GM10266 (cell line): ENCODE measurements around the gene C2CD3.

ENCODE experiments used
- DNase-seq: peaks from one replicate; pipeline ENCODE4 v3.0.0; 2012; ENCODE audit errors: extremely low spot score
- TF ChIP-seq, protein P1 (sequence below): IDR thresholded peaks from 2 replicates; pipeline ENCODE4 v1.5.1; 2012; ENCODE audit warnings: mild to moderate bottlenecking, low read depth; ENCODE audit not compliant: control insufficient read depth, insufficient read depth; ENCODE audit errors: missing control alignments

The C2CD3 gene

DNA sequence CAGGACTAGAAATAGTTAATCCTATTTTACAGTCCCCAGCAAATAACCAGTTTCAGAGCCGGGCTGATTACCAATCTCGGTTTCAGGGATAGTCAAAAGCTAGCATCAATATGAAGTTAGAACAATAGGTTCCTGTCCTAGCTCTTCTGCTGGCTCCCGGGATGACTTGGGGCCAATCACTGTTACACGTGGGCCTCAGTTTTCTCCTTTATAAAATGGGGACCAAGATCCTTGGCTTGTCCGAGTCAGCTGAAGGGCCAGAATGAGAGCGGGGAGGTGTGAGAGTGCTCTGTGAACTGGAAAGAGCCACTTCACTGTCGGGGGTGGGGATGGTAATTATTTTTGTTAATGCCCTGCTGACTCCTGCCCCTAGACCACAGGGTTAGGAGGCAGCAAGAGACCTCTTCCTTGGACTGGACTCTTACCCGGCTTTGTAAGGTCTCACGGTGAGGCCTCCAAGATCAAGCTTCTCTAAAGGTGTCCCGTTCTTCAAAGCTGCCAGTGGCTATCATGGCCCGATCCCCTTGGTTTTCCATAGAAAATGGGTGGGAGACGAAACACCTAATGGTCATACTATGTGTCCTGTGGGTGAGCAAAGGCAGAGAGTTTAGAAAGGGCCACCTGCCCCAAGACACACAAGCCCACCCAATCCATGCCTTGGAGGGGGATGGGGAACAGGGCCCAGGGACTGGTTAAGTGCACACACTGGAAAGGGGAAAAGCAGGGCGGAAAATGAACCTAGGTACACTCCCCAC lies 189.6 kb downstream of the C2CD3 start:
- DNase-seq: no peak

DNA sequence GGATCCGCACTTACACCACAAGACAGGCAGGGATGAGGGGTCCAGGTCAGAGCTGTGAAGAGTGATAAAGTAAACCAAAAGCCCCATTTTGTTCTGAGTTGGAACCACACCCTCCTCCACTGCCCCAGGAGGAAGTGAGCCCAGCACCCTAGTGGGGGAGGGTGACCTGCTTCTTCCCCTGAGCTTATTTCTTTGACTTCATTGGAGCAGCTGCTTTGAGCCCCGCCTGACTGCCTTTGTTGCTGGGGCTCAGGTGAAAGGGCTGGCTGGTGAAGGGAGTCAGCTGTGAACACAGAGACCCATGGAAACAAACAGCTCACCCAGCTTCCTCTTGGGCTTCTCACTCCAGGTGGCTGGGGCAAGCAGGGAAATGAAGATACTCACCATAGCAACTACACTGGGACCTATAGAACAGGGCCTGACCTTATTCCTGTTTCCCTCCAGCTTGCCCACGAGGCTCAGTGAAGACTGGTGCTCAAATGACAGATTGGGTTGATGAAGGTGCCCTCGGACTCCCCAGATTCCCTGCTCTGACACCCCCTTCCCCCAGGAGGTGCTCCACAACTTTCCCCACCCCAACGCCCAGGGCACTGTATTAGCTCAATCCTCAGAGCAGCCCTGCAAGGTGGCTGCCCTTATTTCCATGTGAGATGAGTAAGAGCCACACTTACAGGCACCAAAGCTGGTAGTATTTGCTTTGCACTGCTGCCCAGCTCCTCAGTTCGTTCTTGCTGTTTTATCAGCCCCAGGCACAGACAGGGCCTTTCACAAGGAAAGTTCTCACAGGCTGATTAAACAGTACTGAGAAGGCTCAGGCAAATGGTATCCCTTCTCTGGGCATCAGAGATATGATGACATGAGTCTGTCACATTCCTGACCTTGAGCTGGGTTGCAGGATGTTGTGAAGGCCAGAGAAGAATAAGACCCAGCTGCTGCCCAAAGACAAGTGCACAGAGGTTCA lies 190.5 kb downstream of the C2CD3 start:
- DNase-seq: peak; percentile 85
- TF ChIP-seq, protein P1, sequence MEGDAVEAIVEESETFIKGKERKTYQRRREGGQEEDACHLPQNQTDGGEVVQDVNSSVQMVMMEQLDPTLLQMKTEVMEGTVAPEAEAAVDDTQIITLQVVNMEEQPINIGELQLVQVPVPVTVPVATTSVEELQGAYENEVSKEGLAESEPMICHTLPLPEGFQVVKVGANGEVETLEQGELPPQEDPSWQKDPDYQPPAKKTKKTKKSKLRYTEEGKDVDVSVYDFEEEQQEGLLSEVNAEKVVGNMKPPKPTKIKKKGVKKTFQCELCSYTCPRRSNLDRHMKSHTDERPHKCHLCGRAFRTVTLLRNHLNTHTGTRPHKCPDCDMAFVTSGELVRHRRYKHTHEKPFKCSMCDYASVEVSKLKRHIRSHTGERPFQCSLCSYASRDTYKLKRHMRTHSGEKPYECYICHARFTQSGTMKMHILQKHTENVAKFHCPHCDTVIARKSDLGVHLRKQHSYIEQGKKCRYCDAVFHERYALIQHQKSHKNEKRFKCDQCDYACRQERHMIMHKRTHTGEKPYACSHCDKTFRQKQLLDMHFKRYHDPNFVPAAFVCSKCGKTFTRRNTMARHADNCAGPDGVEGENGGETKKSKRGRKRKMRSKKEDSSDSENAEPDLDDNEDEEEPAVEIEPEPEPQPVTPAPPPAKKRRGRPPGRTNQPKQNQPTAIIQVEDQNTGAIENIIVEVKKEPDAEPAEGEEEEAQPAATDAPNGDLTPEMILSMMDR: no peak

More for the DNA sequence above, 189.6 kb downstream of the C2CD3 start:
- TF ChIP-seq, protein P1: no peak

DNA sequence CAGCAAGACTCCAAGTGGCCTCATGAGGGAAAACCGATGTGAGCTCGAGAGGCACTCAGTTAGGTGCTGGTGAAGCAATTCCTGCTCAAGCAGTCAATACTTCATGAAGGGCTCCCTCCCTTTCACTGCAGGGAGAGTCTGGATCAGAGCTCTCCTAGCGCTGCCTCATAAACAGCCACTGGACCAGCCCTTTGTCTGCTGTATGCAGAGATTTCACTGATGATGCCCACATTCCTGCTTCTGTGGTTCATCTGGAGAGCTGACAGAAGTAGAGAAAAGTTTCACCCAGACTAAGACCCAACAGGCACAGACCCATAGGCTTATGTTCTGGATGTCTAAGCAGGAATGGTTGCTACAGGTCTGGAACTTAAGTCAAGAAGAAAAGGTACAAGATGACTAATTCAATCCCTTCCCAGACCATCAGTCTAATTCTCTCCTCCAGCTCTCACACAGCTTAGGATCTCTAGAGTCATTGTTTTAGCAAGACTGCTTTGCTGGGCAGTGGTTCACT lies 192.2 kb downstream of the C2CD3 start:
- TF ChIP-seq, protein P1: no peak
- no peak for DNase-seq

DNA sequence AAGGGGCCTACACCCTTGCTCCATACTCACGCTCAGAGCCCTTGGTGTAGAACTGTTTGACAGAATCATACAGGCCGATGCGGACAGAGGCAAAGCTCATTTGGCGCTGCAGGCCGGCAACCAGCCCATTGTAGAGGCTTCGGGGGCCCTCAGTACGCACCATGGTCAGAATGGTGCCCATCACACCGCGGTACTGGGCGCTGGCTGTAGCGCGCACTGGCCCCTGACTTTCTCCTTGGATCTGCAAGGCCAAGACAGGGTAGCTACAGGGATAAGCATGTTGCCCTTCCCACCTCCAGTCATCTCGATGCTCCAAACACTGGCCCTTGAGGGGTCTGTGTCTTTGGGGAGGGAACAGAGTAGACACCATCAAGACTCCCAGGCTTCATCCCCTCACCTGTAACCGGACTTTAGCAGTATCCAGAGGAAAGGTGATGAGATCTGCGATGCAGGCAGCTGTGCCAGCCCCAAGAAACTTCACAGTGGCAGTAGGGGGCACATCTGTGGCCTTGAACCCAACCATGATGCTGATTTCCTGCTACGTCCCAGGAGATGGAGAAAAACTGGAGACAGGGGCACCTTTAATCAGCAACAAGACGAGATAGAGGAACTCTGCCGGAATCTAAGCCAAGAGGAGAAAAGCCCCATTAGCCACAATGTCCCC lies 192.8 kb downstream of the C2CD3 start:
- TF ChIP-seq, protein P1: no peak
- DNase-seq: no peak

DNA sequence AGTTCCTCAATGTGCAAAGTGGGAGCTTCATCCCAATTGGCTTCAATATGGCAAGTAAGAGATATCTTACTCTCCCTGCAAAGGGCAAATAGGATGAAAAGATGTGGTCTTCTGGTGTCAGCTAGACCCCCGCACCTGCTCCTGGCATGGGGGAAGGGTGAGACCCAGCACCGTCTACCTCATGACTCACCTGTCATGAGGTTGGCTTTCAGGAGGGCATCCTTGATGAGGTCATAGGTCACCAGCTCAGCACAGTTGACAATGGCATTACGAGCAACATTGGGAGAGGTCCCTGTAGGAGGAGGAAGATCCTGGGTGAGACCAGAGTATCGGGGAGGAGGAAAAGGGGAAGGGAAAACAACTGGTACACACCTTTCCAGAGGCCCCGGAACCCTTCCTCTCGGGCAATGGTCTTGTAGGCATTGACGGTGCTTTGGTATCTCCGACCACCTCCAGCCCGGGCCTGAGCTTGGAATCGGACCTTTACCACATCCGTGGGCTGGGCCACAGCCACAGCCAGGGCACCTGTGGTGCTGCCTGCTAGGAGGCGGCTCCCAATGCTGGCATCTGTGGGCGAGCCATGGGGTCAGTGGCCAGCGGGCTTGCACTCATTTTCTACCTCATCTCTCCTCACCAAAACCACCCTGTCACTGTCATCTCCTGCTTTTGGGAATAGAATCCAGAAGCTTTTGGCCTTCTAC lies 194.2 kb downstream of the C2CD3 start:
- TF ChIP-seq, protein P1: no peak
- DNase-seq: no peak

DNA sequence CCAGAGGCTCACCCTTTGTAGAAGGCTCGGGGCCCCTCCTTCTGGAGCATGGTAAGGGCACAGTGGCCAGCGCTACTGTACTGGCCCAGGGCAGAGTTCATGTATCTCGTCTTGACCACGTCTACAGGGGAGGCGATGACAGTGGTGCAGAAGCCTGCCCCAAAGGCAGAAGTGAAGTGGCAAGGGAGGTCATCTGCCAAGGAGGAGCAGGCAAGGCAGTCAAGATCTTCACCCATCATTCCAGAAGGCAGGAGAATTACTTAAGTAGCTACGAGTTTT lies 195.4 kb downstream of the C2CD3 start:
- TF ChIP-seq, protein P1: no peak
- DNase-seq: no peak
